Tongue (tissue), 2 donors: ENCODE data around the gene SLC44A3. TPM values are rescaled to one million over a fixed set of nuclear protein-coding genes. Genes with fewer than 3 reads are reported as not detected.

ENCODE experiments used
- DNase-seq: peaks from one replicate; pipeline ENCODE4 v3.0.0-alpha.2; 2015
- total RNA-seq: library from RNA; depleted of rRNA; stranded (reverse); fragments of >200 nt; gene quantifications from one replicate; pipeline ENCODE4 v1.2.3, GENCODE V29; 2014

Gene SLC44A3
- total RNA-seq, 1 donor from 2014 or later = 3.3 TPM

DNA sequence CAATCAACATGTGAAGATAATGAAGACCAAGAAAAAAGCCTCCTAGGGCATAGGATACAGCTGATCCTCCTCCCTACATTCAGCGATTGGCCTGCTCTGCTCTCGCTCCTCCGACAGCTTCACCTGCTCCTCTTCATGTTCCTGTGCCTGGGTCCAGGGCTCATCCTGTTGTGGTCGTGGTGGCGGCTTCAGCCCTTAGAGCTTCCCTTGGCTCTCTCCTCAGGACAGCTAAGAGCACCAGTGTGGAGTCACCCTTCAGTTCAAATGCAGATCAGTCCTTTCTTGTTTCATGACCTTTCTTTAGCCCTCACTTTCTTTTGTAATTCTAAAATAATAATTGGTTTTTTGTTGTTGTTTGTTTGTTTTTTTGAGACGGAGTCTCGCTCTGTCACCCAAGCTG is 88.0 kb downstream of the SLC44A3 start:
- DNase-seq = no peak

- DNase-seq = no peak
Measured at GRCh38 chr1:94908965-94909364, 88.8 kb downstream of the SLC44A3 start.

DNA sequence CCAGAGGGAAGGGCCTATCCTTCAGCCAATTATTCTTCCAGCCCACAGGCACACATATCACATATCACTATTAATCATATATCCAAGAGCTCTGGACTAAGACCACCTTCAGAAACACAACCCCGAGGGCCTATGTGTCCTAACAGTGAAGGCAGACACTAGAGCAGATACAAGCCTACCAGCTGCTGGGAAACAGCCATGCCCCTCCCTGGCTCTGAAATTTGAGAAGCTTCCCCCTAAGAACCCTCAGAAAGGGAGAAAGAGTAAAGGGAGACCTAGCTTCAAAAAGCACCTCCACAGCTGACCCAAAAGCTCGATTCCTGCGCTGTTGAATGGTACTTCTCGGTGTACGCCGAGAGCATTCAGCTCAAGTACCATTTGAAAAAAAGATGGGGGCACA is 89.3 kb downstream of the SLC44A3 start:
- peak; percentile 67 for DNase-seq

GRCh38 chr1:94912263-94913184 is 92.4 kb downstream of the SLC44A3 start:
- no peak for DNase-seq

DNA sequence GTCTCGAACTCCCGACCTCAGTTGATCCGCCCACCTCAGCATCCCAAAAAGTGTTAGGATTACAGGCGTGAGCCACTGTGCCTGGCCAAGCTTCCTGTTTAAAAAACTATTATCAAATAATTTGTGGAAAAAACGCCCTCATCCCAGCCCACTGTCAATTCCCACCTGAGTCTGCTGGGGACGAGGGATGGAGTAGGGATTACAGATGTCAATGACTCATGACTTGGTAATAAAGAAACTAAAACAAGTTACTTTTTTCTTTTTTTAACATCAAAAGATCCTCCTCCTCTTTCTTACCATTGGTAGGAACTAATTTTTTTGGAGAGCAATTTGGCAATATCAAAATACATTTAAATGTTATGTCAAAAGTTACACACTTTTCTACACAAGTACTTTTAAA is 97.1 kb downstream of the SLC44A3 start:
- no peak for DNase-seq

DNA sequence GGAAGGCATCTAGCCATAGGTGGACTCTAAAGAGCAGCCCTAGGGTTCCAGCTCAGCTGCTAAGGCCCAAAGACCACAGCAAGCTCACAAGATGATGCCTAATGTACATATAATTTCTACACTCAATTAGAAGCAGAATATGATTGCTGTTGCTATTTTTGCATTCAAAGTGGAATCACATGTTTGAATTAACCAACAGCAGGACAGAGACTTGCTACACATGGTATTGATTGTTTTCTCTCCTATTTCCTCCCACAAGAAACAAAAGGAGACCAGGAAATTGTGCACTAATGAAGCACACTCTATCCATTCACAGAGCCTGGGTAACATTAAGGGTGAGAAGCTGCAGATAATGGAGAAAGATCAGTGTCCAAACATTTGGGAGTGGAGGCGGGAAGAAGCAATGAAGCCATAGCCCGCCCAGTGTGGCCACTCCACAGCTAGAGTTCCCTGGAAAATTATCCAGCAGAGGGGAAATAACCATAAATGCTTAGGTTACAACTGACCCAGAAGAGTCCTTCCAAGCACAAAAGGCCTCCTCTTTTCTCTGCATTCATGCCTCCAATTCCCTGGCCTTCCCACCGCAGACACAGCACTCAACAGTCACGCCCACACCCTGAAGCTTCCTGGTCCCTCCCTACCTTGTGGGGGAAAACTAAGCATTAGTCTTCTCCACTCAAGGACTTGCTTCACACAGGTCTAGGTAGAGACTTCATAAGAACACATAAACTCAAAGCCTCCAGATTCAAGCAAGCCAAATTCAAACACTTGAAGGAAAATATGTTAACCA is 99.3 kb downstream of the SLC44A3 start:
- no peak for DNase-seq

DNA sequence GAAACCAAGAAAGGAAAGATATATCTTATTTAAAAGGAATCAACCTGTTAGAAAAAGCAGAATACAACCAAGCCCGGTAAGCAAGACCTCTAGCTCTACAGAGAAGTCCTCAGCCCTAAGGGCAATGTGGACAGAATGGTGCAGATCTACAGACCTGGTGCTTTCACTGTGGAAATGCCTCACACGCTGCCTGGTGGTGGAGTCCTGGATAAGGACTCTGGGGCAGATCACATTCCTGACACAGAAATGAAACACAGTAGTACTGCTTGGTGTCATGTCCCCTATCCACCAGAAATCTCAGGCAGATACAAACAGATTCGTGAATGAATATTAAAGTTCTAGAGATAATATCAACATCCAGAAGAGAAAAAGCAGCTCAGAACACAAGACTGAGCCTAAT is 99.9 kb downstream of the SLC44A3 start:
- no peak for DNase-seq

DNA sequence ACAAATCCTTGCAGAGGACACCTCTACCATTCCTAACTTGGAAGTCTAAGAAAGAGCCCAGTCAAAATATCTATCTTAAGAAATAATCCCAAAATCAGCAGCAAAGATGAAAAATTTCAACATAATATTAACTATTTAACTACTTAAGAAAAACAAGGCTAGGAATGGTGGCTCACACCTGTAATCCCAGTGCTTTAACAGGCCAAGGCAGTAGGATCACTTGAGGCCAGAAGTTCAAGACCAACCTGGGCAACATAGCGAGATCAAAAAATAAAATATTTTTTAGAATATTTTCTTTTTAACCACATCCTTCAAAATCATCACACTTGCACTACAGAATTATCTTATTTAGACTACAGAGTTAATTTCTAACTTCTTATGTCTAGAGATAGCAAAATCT is 101.8 kb downstream of the SLC44A3 start:
- no peak for DNase-seq

GRCh38 chr1:94922761-94923331 is 102.7 kb downstream of the SLC44A3 start:
- no peak for DNase-seq

DNA sequence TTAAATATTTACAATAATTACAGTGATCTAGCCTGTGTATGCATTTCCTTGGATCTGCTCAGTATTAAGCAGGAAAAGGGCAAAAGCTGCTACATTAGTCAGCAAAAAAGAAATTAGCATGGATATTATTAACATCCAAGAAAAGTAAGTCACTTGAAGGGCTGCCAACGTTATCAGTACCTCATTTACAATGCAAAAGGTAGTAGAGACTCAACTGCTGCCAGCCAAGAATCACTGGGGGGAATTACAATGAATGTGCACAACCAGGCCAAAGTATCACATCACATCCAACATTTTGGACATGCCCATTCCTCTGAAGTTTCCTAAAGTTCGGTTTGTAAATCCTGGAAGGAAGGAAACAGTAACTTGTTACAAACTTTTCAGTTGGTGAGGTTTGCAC is 104.8 kb downstream of the SLC44A3 start:
- peak; percentile 60 for DNase-seq

GRCh38 chr1:94925561-94926125 is 105.5 kb downstream of the SLC44A3 start:
- DNase-seq = peak; percentile 98

GRCh38 chr1:94926126-94926914 is 106.2 kb downstream of the SLC44A3 start:
- DNase-seq = peak; percentile 81

GRCh38 chr1:94926915-94927404 is 106.8 kb downstream of the SLC44A3 start, which contains the start of gene CNN3:
TSS of gene CNN3 (minus strand) at chr1:94927110. CDS start at chr1:94926894, 216 bp downstream.
- DNase-seq = peak; percentile 97

DNA sequence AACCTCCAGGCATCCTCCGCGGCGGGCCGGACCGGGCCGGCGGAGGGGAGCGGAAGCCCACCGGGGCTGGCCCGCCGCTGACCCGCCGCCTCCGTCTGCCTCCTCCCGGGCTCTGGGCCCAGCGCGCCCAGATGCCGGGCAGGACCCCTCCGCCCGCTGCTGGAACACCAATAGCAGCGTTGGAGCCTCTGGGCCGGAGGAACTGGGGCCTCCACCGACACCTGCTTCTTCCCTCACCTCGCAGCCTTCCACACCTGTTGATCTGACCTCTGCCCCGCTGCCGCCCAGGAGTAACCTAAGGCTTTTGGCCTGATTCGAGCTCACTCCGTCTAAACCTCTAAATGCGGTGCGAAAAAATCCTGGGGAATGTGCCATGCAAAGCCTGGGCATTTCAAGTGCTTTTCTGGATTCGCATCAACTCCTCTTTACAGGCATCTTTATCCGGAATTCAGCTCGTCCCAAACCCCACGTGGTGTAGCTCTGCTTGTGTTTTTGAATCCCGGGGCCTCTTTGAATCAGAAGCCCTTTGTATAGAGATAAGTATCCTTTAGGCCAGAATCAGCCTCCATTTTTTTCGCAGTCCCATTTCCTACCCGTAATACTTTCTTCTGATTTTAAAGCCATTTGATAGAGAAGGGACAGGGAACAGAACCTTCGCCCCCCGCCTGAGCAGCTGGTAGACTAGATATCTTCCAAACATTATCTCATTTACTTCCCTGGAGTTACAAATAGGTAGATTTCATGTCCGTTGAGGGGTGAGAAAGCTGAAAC is 107.4 kb downstream of the SLC44A3 start:
- no peak for DNase-seq

DNA sequence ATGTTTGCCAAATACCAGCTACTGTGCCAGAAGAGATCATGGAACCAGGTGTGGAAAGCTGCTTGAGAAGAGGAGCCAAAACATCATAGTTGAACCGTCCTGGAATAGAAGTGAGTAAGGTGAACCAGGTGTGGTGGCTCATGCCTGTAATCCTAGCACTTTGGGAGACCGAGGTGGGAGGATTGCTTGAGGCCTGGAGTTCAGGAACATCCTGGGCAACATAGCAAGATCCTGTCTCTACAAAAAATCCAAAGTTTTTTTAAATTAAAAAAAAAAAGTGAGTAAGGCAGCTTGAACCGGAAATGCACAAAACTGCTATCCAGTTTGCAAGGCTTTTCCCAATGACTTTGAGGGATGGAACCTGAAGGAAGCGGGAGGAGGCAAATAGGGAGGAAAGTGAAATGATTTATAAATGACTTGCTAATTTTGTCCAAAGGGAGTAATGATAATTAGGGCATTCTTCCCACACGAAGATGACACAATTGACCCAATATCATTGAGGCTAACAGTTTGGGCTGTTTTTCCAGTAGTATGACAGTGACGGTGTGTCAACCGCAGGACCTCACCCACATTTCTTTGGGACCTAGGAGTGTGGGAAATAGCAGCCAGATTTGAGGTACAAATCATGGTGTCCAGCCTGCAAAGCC is 108.3 kb downstream of the SLC44A3 start:
- no peak for DNase-seq

GRCh38 chr1:94929351-94930217 is 109.4 kb downstream of the SLC44A3 start:
- DNase-seq = peak; percentile 44

DNA sequence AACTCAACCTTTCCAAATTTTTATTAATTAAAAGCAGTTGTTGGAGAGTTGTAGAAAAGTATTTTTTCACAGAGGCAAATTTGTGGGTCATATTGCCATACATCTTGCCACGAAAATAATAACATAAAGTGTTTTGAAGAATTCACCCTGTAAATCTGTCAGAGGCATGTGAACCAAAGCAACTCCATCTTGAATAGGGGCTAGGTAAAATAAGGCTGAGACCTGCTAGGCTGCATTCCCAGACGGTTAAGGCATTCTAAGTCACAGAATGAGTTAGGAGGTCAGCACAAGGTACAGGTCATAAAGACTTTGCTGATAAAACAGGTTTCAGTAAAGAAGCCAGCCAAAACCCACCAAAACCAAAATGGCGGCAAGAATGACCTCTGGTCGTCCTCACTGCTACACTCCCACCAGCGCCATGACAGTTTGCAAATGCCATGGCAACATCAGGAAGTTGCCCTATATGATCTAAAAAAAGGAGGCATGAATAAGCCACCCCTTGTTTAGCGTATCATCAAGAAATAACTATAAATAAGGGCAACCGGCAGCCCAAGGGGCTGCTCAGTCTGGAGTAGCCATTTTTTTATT is 111.2 kb downstream of the SLC44A3 start:
- no peak for DNase-seq

GRCh38 chr1:94934551-94934950 is 114.4 kb downstream of the SLC44A3 start:
- DNase-seq = no peak

DNA sequence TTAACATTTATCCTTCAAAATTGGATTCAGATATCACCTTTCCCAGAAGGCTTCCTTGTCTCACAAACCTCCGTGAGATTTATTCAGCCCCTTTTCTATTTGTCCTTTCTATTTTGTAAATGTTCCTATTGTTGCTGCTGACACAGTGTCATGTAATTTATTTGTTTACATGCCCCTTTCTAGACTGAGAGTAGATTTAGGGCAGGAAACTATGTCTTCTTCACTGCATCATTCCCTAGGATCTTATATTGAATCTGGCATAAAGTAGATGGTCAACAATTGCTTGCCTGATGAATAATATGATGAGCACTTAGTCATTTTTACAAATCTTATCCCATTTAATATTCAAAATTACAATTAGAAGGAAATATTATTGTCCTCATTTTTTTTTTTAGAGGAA is 114.9 kb downstream of the SLC44A3 start:
- DNase-seq = no peak
